Left kidney (tissue), 2 donors: Measurements from ENCODE around the gene FGD6. TPM values are rescaled to one million over a fixed set of nuclear protein-coding genes. Genes with fewer than 3 reads are reported as not detected.
"Not testable (repeated sequence)": the region's sequence is repeated elsewhere in the genome, so short reads cannot be mapped to it uniquely, and the experiment has no call there.

ENCODE experiments used
- DNase-seq: peaks from one replicate; pipeline ENCODE4 v3.0.0-alpha.2; 2013
- polyA plus RNA-seq: library from polyadenylated mRNA; unstranded; fragments of 120-200 nt; gene quantifications from one replicate; pipeline ENCODE4 v1.2.1, GENCODE V29; 2013; ENCODE audit not compliant: insufficient read length

Gene FGD6
- polyA plus RNA-seq, 1 donor: 13.9 TPM

DNA sequence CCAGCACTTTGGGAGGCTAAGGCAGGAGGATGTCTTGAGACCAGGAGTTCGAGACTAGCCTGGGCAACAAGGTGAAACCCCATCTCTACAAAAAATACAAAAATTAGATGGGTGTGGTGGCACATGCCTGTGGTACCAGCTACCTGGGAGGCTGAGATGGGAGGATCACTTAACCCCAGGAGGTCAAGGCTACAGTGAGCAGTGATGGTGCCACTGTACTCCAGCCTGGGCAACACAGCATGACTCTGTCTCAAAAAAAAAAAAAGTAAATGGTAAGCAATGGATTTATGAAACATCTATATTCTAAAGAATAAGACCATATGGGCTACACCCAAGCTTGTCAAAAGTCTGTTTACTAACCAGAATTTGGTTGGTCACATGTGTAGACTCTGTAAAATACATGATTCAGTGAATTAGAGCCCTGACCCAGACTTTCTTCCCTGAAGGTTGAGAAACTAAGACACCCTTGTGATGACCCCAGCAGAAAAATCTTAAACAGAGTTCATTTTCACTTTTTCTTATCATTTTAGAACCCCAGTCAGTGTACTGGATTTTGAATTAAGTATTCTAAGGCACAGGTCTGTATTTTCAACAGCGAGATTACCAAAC lies 12.1 kb downstream of the FGD6 start:
- no peak for DNase-seq

GRCh38 chr12:95204141-95204866 lies 13.0 kb downstream of the FGD6 start:
- no peak for DNase-seq

GRCh38 chr12:95203487-95204030 lies 13.7 kb downstream of the FGD6 start:
- no peak for DNase-seq

GRCh38 chr12:95202691-95203486 lies 14.4 kb downstream of the FGD6 start:
- DNase-seq: no peak

DNA sequence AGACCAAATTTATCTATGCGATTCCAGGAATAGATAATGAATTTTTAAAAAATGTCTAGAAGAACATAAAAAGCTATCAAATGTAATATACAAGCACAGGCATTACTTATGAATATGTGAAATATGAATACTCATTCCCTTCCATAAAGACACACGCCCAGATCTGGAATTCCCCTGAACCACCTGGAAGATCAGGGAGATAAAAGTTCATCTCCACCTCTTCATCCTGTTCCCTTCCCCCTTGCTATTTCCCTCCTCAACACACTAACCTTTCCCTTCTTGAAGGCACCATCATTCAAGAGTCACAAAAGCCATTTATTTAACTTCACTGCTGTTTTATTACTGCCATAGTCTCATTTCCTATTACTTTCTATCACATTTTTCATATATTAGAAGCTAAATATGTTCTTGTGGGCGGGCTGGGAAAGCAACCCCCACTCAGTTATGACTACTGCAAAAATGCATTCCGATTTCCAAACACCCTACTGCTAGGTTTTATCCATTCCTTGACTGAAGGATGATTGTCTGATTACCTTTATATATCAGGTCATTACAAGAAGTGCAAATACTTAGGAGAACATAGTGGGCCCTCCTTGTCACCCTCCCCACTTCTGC lies 16.1 kb downstream of the FGD6 start:
- no peak for DNase-seq

DNA sequence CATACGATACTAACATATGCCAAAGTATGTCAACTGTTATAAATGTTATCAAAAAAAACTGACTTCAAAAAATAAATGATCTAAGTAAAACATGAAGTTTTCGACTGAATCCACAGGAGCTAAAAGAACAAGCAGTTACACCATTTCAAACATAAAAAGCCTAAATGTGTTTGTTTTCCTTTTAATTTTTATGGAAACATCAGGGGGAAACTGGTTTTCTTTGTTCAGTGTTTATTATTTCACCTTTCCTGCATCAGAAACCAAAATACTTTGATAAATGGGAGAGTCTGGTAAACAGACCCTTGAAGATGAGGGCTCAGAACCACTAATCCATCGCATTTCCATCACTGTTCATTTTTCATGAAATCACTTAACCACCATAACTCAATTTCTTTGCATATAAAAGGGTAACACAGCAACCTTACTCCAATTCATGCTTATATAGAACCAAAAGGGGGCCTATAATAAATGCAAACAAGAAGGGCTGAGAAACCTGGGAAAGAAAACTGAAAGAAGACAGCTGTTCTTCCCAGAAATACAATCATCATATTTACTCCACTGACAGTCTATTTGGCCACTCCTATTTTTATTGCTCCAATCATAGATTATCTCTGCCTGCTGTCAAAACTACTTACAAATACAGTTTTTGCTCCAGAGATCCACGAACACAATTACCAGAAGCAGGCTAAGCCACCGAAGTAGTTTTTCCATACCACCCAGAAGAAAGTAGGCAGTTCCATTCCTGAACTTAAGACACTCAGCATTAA lies 17.0 kb downstream of the FGD6 start:
- no peak for DNase-seq

DNA sequence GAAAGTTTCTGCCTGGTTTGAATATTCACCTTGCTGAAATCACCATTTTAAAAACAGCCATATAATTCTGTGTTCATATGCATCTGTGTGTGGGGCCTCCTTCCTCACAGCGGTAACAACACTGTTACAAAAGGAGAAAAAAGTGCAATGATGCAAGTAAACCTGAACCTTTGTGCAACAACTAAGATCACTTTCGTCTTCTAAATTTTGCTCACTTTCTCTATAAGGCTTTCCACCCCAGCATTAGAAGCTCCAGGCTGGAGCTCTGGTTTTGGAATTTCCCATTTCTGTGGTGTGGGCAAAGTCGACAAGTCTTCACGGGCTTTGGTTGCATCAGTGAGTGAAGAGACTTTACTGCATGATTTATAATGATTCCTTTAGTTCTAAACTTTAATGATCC lies 18.4 kb downstream of the FGD6 start:
- DNase-seq: no peak

DNA sequence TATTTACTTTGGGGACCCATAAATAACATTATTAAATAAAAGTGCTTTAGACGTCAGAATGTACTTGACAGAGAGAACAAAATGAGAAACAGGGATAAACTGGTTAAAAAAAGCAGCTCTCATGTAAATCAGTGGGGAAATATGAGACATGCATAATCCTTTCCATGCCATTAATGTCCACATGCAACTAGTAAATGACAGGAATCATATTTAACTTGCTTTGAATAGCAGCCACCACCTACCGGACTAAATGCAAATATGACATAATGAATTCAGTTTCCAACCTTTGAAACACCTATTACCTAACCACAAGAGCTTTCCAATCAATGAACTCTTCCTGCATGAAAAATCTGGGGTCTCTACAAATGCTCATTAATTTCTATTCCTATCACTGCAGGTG lies 19.6 kb downstream of the FGD6 start:
- no peak for DNase-seq

GRCh38 chr12:95196875-95197569 lies 20.2 kb downstream of the FGD6 start:
- not testable (repeated sequence) for DNase-seq

GRCh38 chr12:95195122-95195521 lies 22.1 kb downstream of the FGD6 start:
- DNase-seq: no peak

DNA sequence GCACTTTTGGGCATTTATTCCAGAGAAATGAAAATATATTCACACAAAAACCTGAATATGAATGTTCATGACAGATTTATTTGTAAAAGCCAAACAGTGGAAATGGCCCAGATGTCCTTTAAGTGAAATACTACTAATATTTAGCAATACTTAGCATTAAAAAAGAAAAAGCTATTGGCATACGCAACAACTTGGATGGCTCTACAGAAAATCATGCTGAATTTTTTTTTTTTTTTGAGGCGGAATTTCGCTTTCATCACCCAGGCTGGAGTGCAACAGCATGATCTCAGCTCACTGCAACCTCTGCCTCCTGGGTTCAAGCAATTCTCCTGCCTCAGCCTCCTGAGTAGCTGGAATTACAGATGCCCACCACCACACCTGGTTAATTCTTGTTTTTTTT lies 24.1 kb downstream of the FGD6 start:
- no peak for DNase-seq

- no peak for DNase-seq
Observed at GRCh38 chr12:95192271-95192670, 25.0 kb downstream of the FGD6 start.

DNA sequence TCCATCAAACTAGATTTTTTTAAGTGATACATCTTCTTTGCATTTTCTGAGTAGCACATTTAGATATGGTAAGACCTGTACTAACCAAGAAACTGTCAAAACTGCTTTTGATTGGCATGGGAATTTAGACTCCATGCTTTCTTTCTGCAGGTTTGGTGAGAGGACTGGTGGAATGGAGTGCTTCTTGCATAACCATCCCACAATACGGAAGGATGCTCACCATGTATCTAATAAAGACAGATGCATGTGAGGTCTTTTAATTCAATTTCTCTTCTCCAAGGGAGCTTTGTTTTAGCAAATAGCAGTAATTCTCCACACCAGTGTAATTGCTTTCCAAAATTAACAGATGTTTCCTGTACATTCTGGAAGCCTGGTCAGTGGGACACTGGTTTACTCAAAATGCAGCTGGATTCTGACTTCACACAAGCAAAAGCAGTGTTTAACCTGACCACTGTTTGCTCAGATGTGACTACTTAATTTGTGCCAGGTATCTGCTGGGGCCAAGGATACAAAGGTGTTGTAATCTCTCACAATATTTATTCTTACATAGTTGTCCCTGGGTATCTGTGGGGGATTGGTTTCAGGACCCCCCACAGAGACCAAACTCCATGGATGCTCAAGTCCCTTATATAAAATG lies 26.1 kb downstream of the FGD6 start:
- DNase-seq: no peak

GRCh38 chr12:95187865-95188415 lies 29.3 kb downstream of the FGD6 start:
- DNase-seq: no peak

- DNase-seq: no peak
Observed at GRCh38 chr12:95185854-95186253, 31.4 kb downstream of the FGD6 start.

GRCh38 chr12:95185072-95185471 lies 32.2 kb downstream of the FGD6 start:
- DNase-seq: no peak

GRCh38 chr12:95184121-95184520 lies 33.1 kb downstream of the FGD6 start:
- DNase-seq: no peak

- no peak for DNase-seq
Observed at GRCh38 chr12:95182868-95183415, 34.3 kb downstream of the FGD6 start.

- DNase-seq: no peak
Observed at GRCh38 chr12:95181103-95181502, 36.2 kb downstream of the FGD6 start.

- no peak for DNase-seq
Observed at GRCh38 chr12:95179011-95179410, 38.3 kb downstream of the FGD6 start.
